T-helper 1 cell (primary cell): ENCODE results near the gene LACTB.

Experiments used
- DNase-seq, 5 donors: peaks; one replicate each; pipeline ENCODE4 v3.0.0-alpha.2; 2012 to 2020

Gene LACTB

GRCh38 chr15:63178034-63178433 is 56.4 kb downstream of the LACTB start:
- no peak for DNase-seq

- no peak for DNase-seq
Observed at GRCh38 chr15:63180746-63181145, 59.1 kb downstream of the LACTB start.

- no peak for DNase-seq
Observed at GRCh38 chr15:63181648-63182047, 60.0 kb downstream of the LACTB start.

- no peak for DNase-seq
Observed at GRCh38 chr15:63185206-63185605, 63.5 kb downstream of the LACTB start.

- DNase-seq, result no peak
Observed at GRCh38 chr15:63186065-63186464, 64.4 kb downstream of the LACTB start.

- no peak for DNase-seq
Observed at GRCh38 chr15:63187589-63188226, 66.0 kb downstream of the LACTB start.

GRCh38 chr15:63188247-63188925 is 66.7 kb downstream of the LACTB start:
- peak in 1 of 5 donors; percentile 43 for DNase-seq

GRCh38 chr15:63188926-63189871 is 67.5 kb downstream of the LACTB start, which contains the start of gene RAB8B:
RAB8B (plus strand) TSS chr15:63189606; CDS start chr15:63189625, 19 bp downstream.
- peak; percentile 96 to 99 (median 98) for DNase-seq

GRCh38 chr15:63189941-63190768 is 68.5 kb downstream of the LACTB start:
- DNase-seq, result peak in 1 of 5 donors; percentile 29

- no peak for DNase-seq
Observed at GRCh38 chr15:63190769-63191649, 69.3 kb downstream of the LACTB start.
